SHP77 (cell line): ENCODE measurements around the gene CDR2.
A peak's percentile ranks its signal among the peaks of the same experiment; 100 is the strongest.
"Not testable (repeated sequence)": the region's sequence is repeated elsewhere in the genome, so short reads cannot be mapped to it uniquely, and the experiment has no call there.

Experiments used
- DNase-seq, 2 experiments: peaks; one replicate each; lab custom pipeline; 2025; lab: John Stamatoyannopoulos, UW

The CDR2 gene

GRCh38 chr16:22375963-22376640 lies 1.7 kb upstream of the CDR2 start:
- no peak for DNase-seq

DNA sequence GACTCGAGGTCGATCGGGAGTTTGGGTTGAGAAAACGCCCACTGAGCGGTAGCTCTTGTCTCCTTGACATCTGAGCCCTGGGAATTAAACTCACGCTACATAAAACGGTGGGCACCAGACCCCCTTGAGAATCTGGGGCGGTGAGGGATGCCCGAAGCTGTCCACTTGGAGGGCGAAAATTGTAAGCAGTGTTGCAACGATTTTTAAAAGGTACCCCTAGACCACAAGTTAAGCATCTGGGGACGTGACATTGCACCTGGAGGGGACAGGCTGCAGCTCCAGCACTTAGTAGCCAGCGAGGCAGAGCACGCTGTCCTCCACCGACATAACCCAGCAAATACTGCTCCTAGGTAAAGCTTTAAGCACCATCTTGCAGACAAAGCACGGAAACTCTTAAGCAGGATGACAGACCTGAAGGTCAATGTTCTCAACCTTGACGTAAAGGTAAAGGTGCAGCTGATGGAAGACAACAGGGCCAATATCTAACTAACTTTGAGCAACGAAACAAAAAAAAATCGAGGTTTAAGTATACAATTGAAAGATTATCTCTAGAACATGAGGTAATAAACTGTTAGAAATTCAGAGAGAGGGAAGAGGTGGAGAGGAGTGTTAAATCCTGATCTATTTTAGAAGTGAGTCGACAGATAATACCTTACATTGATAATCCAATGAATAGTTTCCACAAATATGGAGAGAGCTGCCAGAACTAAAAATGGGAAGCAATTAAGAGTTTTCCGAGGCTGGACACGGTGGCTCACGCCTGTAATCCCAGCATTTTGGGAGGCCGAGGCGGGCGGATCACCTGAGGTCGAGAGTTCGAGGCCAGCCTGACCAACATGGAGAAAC lies 921 bp upstream of the CDR2 start:
- DNase-seq = peak in 1 of 2 experiments; percentile 20

GRCh38 chr16:22373662-22374310 lies 633 bp downstream of the CDR2 start:
- peak in 1 of 2 experiments; percentile 27 for DNase-seq

DNA sequence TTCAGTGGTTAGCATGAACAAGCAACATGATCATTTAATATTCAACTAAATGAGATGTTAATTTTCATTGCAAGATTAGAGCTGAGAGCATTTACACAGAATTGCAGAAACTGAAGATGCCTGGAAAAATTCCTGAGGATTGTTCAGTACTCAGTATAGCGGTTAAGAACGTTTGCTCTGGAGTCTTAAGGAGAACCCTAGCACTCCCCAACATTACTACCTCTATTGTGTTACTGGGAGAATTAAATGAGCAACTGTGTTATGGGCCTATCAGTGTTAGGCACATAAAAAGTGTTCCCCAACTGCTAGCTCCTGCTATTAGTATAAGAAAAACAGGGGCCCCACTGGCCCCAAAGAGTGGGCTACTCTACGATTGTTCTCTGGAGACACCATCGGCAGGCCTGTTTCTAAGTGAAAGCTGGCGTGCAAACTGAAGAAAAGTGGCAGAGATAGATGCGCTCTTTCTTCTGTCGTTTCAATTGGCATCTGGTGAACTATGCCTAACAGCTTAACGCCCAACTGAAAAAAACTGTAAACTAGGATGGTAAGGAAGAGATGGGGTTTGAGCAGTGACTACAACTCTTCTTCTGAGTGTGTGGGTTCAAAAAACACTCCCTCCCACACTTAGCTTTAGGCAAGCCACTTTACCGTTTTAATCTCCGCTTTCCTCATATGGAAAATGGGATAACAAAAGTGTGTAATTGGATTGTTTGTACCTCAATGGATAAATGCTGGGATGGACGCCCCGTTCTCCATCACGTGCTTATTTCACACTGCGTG lies 1.3 kb downstream of the CDR2 start:
- no peak for DNase-seq

DNA sequence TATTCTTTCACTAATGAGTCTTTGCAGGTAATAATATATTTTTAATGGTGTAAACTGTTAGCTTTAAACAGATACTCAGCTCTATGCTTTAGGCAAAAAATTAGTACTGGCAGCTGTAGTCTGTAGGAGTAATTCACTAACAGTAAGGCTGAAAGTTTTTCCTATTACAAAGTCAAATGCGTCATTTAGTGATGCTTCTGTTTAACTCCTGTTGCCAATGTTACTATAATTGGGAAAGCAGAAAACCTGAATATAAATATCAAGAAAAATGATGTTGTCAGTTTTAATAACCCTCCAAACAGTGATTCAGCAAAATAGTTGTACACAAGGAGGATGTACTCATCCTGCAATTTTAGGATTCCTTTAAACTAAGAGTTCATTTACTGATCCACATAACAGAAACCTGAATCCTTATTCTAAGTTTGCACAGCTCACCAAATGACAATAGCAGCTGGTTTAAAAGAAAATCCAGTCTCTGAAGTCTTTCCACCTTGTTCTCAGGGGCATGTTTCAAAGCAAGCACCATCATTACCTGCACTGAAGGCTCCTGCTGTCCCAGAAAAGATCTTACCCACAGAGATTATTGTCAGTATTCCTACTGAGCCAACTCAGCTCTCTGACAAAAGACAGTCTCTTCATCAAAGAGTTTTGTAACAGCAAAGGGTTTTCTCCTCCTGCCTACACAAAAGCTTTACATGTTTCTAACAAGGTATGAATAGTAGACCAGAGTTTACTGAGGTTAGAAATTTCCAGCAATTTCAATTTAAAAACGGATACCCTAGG lies 4.2 kb downstream of the CDR2 start:
- no peak for DNase-seq

- DNase-seq = peak in 1 of 2 experiments; percentile 3
Measured at GRCh38 chr16:22369221-22369811, 5.1 kb downstream of the CDR2 start.

- DNase-seq = not testable (repeated sequence)
Measured at GRCh38 chr16:22368200-22368826, 6.1 kb downstream of the CDR2 start.

DNA sequence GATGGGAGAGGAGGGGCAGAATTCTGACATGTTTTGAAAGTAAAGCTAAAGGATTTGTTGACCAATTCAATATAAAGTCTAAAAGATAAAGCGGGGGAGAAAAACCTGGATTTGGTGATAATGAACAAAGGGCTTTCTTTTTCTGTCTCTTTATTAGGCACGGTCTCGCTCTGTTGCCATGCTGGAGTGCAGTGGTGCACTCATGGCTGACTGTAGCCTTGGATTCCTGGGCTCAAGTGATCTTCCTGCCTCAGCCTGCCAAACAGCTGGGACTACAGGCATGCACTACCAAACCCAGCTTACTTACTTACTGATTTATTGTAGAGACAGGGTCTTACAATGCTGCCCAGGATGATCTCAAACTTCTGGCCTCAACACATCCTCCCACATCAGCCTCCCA lies 7.5 kb downstream of the CDR2 start:
- DNase-seq = no peak

- DNase-seq = no peak
Measured at GRCh38 chr16:22366371-22366770, 8.0 kb downstream of the CDR2 start.

- DNase-seq = no peak
Measured at GRCh38 chr16:22364241-22364640, 10.2 kb downstream of the CDR2 start.

GRCh38 chr16:22360963-22361659 lies 13.3 kb downstream of the CDR2 start:
- no peak for DNase-seq

GRCh38 chr16:22359679-22360078 lies 14.7 kb downstream of the CDR2 start:
- DNase-seq = no peak

GRCh38 chr16:22358000-22358399 lies 16.4 kb downstream of the CDR2 start:
- no peak for DNase-seq

DNA sequence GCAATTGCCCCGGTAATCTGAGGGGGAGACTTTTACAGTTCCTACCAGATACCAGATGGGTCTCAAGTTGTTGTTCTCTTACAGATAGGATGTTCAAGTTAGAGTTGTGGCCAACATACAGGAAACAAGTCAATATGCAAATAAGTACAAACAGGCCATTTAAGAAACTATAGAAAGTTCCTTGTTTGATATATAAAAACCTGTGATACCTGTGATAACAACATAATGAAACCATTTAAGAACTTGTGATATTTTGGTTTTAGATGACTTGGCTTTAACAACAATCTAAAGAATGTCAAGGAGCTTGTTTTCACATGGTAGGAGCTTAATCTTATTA lies 16.8 kb downstream of the CDR2 start:
- no peak for DNase-seq

DNA sequence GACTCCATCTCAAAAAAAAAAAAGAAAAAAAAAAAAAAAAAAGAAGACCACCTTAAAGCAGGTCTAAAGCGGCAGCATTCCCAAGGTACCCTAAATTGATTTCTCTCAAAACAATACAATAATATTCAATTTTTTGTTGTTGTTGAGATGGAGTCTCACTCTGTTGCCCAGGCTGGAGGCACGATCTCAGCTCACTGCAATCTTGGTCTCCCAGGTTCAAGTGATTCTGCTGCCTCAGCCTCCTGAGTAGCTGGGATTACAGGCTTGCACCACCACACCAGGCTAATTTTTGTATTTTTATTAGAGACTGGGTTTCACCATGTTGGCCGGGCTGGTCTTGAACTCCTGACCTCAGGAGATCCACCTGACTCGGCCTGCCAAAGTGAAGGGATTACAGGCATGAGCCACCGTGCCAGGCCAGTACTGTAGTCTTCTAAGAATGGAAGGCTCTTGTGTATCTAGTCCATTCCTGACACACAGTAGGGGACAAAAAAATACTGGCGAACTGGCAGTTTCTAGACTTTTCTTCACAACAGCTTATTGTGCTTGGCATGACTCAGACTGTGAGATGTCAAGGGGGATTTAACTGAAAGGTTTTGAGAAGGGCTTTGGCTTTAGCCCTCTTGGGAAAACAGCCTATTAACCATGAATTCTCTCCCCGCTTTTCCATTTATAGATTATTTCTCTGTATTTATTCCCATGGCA lies 17.3 kb downstream of the CDR2 start:
- no peak for DNase-seq

DNA sequence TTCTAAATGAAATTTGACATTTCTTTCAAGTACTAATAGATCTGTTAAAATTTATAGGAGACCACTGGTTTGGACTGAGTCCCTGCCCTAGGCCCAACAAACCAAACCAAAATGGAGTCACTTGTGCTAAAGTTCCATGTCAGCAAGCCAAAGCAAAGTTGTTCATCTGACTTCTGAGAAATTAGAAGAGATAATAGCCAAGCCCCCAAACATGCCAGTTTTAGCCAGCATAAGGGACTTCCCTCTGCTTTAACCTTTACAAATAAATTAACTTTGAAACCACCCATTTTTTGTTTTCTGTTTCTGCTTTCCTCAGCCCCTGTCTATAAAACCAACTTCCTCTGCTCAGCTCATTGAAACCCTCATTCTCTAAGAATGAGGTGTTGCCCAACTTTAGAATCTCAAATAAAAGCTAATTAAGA lies 18.9 kb downstream of the CDR2 start:
- no peak for DNase-seq

DNA sequence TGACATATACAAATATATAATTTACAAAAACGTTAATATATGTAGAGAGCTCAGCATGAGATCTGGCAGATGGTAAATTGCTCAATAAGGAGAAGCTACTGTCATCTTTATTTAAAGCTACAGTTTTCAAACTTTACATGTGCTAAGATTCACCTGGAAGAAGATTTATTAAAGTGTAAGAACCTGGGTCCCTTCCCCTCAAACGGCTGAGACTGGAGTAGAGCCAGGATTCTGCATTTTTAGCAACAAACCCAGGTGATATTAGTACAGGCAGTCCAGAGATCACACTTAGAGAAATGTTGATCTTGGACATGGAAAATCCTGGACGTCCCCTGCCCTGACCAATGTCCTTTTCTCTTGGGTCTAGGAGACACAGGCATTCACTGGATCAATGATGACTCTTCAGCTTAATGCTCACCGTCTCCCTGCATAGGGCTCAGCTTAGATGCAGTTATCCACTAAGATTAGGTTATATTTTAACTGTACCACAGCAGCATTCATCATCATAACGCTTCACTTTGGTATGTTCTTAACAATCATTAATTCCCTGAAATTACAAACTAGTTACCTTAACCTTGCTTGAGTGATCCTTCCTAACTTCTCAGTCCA lies 20.4 kb downstream of the CDR2 start:
- no peak for DNase-seq

GRCh38 chr16:22353191-22353919 lies 21.1 kb downstream of the CDR2 start:
- DNase-seq = no peak
